ENCODE data around the gene ZNF462.

Gene ZNF462

GRCh38 chr9:106868087-106868486 is 5.1 kb downstream of the ZNF462 start:
- TF ChIP-seq MAX (IDR thresholded peaks at IDR 0.05; ENCODE audit: low read depth, low read length) (no peak), MYC (IDR thresholded peaks at IDR 0.05; ENCODE audit: low read depth, low read length) (no peak), POLR2A (IDR thresholded peaks at IDR 0.05; ENCODE audit: extremely low read depth, insufficient read length) (no peak), CTCF (IDR thresholded peaks at IDR 0.05; ENCODE audit: low read depth, low read length) (no peak)
- no peak for DNase-seq (ENCODE audit: low read depth)
- H3K4me3 ChIP-seq (ENCODE audit: low read depth, low read length), result no peak overlapping the region

GRCh38 chr9:106868565-106868964 is 5.6 kb downstream of the ZNF462 start:
- H3K4me3 ChIP-seq (ENCODE audit: low read depth, low read length), result no peak overlapping the region
- no peak for DNase-seq (ENCODE audit: low read depth)
- no peak for TF ChIP-seq MAX (IDR thresholded peaks at IDR 0.05; ENCODE audit: low read depth, low read length)
- no peak for TF ChIP-seq CTCF (IDR thresholded peaks at IDR 0.05; ENCODE audit: low read depth, low read length)
- no peak for TF ChIP-seq POLR2A (IDR thresholded peaks at IDR 0.05; ENCODE audit: extremely low read depth, insufficient read length)
- TF ChIP-seq MYC (IDR thresholded peaks at IDR 0.05; ENCODE audit: low read depth, low read length), result no peak

GRCh38 chr9:106869028-106869427 is 6.1 kb downstream of the ZNF462 start:
- no peak for TF ChIP-seq CTCF (IDR thresholded peaks at IDR 0.05; ENCODE audit: low read depth, low read length)
- no peak for TF ChIP-seq MAX (IDR thresholded peaks at IDR 0.05; ENCODE audit: low read depth, low read length)
- TF ChIP-seq MYC (IDR thresholded peaks at IDR 0.05; ENCODE audit: low read depth, low read length), result no peak
- TF ChIP-seq POLR2A (IDR thresholded peaks at IDR 0.05; ENCODE audit: extremely low read depth, insufficient read length), result no peak
- no peak overlapping the region for H3K4me3 ChIP-seq (ENCODE audit: low read depth, low read length)
- no peak for DNase-seq (ENCODE audit: low read depth)

- TF ChIP-seq MYC (IDR thresholded peaks at IDR 0.05; ENCODE audit: low read depth, low read length) (no peak), CTCF (IDR thresholded peaks at IDR 0.05; ENCODE audit: low read depth, low read length) (no peak), POLR2A (IDR thresholded peaks at IDR 0.05; ENCODE audit: extremely low read depth, insufficient read length) (no peak), MAX (IDR thresholded peaks at IDR 0.05; ENCODE audit: low read depth, low read length) (no peak)
- H3K4me3 ChIP-seq (ENCODE audit: low read depth, low read length), result no peak overlapping the region
- DNase-seq (ENCODE audit: low read depth), result no peak
Measured at GRCh38 chr9:106869458-106869857, 6.5 kb downstream of the ZNF462 start.

GRCh38 chr9:106872641-106873040 is 9.7 kb downstream of the ZNF462 start:
- DNase-seq (ENCODE audit: low read depth), result no peak
- H3K4me3 ChIP-seq (ENCODE audit: low read depth, low read length), result no peak overlapping the region
- TF ChIP-seq MYC (IDR thresholded peaks at IDR 0.05; ENCODE audit: low read depth, low read length), result no peak
- no peak for TF ChIP-seq CTCF (IDR thresholded peaks at IDR 0.05; ENCODE audit: low read depth, low read length)
- TF ChIP-seq MAX (IDR thresholded peaks at IDR 0.05; ENCODE audit: low read depth, low read length), result no peak

- no peak overlapping the region for H3K4me3 ChIP-seq (ENCODE audit: low read depth, low read length)
- DNase-seq (ENCODE audit: low read depth), result no peak
- TF ChIP-seq MYC (IDR thresholded peaks at IDR 0.05; ENCODE audit: low read depth, low read length) (no peak), MAX (IDR thresholded peaks at IDR 0.05; ENCODE audit: low read depth, low read length) (no peak), POLR2A (IDR thresholded peaks at IDR 0.05; ENCODE audit: extremely low read depth, insufficient read length) (no peak), CTCF (IDR thresholded peaks at IDR 0.05; ENCODE audit: low read depth, low read length) (no peak)
Measured at GRCh38 chr9:106874031-106874430, 11.1 kb downstream of the ZNF462 start.

All from NB4 (cell line).